Measurements from ENCODE around the gene GUCY1B1. TPM values are rescaled to one million over a fixed set of nuclear protein-coding genes. Genes with fewer than 3 reads are reported as not detected.
A peak's percentile ranks its signal among the peaks of the same experiment; 100 is the strongest.

The GUCY1B1 gene
- total RNA-seq, 2 donors from 2014 or later, result 0.11 TPM; not detected in 1

DNA sequence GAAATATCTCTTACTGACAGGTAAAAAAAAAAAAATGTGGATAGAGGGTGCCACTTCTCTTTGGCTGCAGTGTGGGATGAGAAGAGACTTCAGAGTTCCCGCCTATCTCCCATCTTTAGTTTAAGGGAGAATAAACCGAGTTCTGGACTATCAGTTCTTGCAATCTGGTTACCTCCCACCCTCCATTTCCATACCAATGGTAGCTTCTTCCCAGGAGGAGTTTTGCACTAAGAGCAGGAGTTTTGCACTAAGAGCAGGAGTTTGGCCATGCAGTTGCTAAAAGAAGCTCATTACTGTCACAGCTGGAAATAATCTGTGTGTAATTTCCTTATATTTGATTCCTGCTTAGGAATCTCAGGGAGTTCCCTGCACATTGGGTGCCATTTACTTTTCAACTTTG, 10.8 kb upstream of the GUCY1B1 start:
- no peaks in the 10 kb centered on the region for H3K36me3 Mint-ChIP-seq (ENCODE audit: low read depth)
- H3K27me3 Mint-ChIP-seq, result peaks cover 6% of the 10 kb centered on the region
- no peak for ATAC-seq (replicated peaks)
- H3K9me3 Mint-ChIP-seq, result no peaks in the 10 kb centered on the region
- H3K4me1 Mint-ChIP-seq, result no peaks in the 10 kb centered on the region
- no peak overlapping the region for H3K27ac Mint-ChIP-seq
- no peak overlapping the region for H3K4me3 Mint-ChIP-seq

DNA sequence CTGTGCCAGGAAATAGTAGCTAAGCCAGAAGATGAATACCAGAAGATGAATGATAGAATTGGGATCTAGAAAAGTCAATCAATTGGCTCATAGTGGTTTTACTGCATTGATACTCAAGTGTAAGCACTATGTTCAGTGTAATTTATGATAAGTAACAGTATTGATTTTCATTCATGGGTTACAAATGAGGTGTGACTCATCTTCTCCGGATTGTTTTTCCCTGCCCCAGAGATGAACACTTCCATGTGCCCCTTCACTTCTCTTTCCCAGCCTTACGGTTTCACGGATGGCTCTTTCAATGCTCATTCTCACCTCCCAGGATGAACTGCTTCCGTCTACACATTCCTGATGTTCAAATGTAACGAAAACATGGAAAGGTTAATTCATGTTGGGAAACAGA, 9.8 kb upstream of the GUCY1B1 start:
- Mint-ChIP-seq H3K4me3 (no peak overlapping the region), H3K27me3 (peaks cover 6% of the 10 kb centered on the region), H3K9me3 (no peaks in the 10 kb centered on the region), H3K36me3 (ENCODE audit: low read depth) (no peaks in the 10 kb centered on the region), H3K4me1 (no peaks in the 10 kb centered on the region), H3K27ac (no peak overlapping the region)
- ATAC-seq (replicated peaks), result no peak

DNA sequence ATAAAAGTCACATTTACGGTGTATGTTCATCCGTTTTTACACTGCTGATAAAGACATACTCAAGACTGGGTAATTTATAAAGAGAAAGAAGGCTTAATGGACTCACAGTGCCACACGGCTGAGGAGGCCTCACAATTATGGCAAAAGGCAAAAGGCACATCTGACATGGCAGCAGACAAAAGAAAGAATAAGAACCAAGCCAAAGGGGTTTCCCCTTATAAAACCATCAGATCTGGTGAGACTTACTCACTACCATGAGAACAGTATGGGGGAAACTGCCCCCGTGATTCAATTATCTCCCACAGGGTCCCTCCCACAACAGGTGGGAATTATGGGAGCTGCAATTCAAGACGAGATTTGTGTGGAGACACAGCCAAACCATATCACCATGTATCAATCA, 7.3 kb upstream of the GUCY1B1 start:
- H3K36me3 Mint-ChIP-seq (ENCODE audit: low read depth), result no peaks in the 10 kb centered on the region
- H3K27ac Mint-ChIP-seq, result no peak overlapping the region
- H3K9me3 Mint-ChIP-seq, result no peaks in the 10 kb centered on the region
- H3K4me3 Mint-ChIP-seq, result no peak overlapping the region
- peaks cover 6% of the 10 kb centered on the region for H3K27me3 Mint-ChIP-seq
- ATAC-seq (replicated peaks), result no peak
- no peaks in the 10 kb centered on the region for H3K4me1 Mint-ChIP-seq

DNA sequence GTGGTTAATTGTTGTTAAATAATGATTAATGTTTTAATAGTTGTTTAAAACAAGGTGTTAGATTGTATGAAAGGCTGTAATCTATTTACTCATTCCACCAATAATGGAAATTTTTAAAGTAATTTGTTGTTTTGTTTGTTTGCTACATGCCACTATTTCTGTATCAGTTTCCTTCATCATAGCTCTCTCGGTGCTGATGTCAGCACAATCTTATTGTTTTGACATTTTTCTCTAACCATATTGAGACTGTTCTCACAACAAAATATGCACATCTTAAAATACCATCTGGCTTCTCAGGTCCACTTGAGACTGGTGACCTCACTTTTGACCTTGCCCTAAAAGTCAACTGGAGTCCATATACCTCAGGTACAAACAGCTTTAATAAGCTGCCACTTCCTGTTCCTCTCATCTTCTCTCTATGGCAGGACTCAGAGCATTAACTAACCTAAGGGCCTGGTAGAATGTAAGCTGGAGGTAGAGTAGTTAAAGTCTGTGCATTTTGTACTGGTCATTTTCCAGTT, 1.0 kb upstream of the GUCY1B1 start:
- no peaks in the 10 kb centered on the region for H3K36me3 Mint-ChIP-seq (ENCODE audit: low read depth)
- no peak for ATAC-seq (replicated peaks)
- H3K4me1 Mint-ChIP-seq, result no peaks in the 10 kb centered on the region
- H3K4me3 Mint-ChIP-seq, result peak overlapping the region; percentile 53
- peaks cover 4% of the 10 kb centered on the region for H3K9me3 Mint-ChIP-seq
- peaks cover 22% of the 10 kb centered on the region for H3K27me3 Mint-ChIP-seq
- no peak overlapping the region for H3K27ac Mint-ChIP-seq

DNA sequence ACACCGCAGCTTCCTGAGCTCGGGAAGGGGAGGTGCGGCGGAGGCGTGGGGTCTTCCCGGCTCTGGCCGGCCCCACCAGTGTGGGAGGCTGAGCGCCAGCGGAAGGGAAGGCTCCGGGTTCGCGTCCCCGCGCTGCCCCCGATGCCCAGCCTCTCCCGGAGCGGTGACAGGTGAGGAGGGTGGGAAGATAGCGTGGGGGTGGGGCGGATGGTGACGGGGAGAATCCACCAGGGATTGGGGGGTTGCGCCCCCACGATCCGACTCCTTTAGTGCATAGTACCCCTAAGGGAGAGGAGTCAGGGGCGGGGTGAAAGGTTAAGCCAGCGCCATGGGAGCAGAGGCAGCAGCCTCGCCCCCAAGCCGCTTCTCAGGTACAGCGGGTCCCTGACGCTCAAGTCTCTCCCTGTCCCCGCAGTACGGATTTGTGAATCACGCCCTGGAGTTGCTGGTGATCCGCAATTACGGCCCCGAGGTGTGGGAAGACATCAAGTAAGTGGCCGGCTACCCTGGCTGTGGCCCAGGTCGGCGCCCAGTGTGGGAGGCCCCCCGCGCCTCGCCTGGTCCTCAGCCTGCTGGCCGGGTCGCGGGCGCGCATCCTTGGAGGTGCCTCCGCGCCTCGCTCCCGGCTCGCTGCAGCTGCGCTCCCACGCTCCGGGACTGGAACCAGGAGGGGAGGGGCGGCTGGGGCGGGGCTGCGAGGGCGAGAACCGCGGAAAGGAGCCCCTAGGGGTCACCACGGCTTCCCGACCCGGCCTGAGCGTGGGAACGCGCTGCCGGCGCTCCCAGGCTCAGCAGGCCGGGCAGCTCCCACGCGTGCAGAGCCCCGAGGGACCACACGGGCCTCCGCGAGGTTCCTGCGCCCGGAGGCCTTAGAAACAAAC, 791 bp downstream of the GUCY1B1 start:
- Mint-ChIP-seq H3K9me3 (peaks cover 4% of the 10 kb centered on the region), H3K36me3 (ENCODE audit: low read depth) (no peaks in the 10 kb centered on the region), H3K27me3 (peaks cover 27% of the 10 kb centered on the region), H3K4me1 (no peaks in the 10 kb centered on the region), H3K4me3 (no peak overlapping the region), H3K27ac (no peak overlapping the region)
- ATAC-seq (replicated peaks), result peak; percentile 6

DNA sequence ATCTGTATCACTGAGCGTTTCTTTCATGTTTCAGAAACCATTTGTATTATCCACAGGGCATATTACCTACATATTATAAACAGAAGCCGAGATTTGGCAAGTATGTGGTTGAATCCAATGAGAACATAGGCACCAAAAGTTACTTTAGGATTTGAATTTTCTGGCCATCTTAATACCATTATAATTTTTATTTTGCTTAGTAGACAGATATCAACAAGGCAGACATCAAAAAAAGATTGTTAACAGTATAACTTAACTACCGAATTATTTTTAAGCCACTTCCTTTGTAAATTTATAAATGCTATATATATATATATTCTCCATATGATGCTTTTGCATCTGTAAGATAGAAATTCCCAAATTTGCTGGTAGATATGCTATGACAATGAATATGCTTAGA, 2.2 kb downstream of the GUCY1B1 start:
- H3K27ac Mint-ChIP-seq, result no peak overlapping the region
- H3K9me3 Mint-ChIP-seq, result peaks cover 4% of the 10 kb centered on the region
- H3K27me3 Mint-ChIP-seq, result peaks cover 30% of the 10 kb centered on the region
- H3K4me3 Mint-ChIP-seq, result peak overlapping the region; percentile 36
- ATAC-seq (replicated peaks), result no peak
- no peaks in the 10 kb centered on the region for H3K4me1 Mint-ChIP-seq
- no peaks in the 10 kb centered on the region for H3K36me3 Mint-ChIP-seq (ENCODE audit: low read depth)

DNA sequence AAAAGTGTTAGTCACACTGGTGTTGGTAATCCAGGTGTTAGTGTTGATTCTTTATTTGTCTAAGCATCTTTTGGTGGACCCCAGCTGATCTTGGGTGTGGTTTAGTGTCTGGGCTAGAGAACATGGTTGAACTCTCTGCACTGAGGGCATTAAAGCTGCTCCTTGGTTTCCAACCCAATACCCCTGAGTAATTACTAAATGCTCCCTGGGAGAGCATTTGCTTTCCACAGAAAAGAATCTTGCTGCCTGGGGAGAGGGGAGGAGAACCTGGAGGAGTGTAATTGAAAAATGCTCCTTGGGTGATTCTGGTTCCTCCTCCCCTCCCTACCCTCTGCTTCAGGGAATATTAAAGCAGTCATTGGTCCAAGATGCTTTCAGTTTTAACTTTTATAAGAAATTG, 3.1 kb downstream of the GUCY1B1 start:
- Mint-ChIP-seq H3K9me3 (peaks cover 4% of the 10 kb centered on the region), H3K4me1 (no peaks in the 10 kb centered on the region), H3K4me3 (no peak overlapping the region), H3K27ac (no peak overlapping the region), H3K27me3 (peaks cover 32% of the 10 kb centered on the region), H3K36me3 (ENCODE audit: low read depth) (no peaks in the 10 kb centered on the region)
- no peak for ATAC-seq (replicated peaks)

DNA sequence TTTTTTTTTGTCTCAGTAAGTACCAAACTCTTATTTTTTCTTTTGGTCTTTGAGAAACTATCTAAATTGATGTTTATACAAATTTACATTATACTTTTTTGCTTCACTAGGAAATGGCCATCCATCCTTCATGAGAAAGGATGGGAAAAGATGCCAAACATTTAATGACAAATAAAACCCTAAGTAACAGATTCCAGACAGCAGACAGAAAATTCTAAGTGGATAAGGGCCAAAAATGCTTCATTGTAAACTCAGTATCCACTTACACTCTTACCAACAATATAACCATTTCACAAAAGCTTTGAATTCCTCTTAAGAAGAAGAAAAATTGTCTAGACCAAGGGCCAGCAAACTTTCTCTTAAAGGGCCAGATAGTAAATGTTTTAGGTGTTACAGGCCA, 3.5 kb downstream of the GUCY1B1 start:
- Mint-ChIP-seq H3K27me3 (peaks cover 30% of the 10 kb centered on the region), H3K36me3 (ENCODE audit: low read depth) (no peaks in the 10 kb centered on the region), H3K4me1 (no peaks in the 10 kb centered on the region), H3K27ac (no peak overlapping the region), H3K4me3 (no peak overlapping the region), H3K9me3 (peaks cover 4% of the 10 kb centered on the region)
- no peak for ATAC-seq (replicated peaks)

DNA sequence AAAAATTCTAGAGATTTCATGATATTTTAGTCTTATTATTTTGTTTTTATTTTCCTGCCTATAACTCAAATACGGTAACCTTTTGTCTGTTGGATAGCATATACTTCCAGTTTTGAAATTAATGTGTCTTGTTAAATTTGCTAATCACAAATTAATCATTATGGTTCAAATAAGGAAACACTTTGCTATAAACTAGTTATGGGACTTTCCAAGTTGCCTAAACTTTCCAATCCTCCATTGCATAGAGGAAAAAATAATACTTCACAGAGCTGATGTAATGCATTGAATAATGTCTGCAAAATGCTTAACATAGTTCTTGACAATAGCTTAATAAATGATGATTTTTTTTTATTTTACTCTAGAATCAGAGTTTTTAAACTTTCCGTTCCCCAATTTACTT, 4.7 kb downstream of the GUCY1B1 start:
- Mint-ChIP-seq H3K4me3 (no peak overlapping the region), H3K36me3 (ENCODE audit: low read depth) (no peaks in the 10 kb centered on the region), H3K27ac (no peak overlapping the region), H3K27me3 (peaks cover 21% of the 10 kb centered on the region), H3K4me1 (no peaks in the 10 kb centered on the region), H3K9me3 (no peaks in the 10 kb centered on the region)
- no peak for ATAC-seq (replicated peaks)

DNA sequence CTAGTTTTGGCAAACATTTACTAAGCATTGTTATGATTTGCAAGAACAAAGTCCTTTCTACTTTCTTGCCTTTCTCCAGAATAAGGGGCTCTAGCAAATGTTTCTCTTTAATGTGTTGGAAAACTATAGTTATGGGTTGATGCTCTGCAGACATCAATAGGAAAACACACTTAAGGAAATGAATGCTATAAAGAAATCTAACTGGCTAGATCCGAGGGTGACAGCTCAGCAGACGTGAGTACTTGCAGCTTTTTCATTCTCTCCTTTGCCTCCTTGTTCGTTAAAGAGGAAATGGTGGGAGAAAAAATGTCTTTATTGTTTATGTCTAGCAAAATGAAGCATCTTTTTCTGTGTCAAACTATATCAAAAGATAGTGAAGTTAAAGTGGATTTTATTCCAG, 6.3 kb downstream of the GUCY1B1 start:
- H3K9me3 Mint-ChIP-seq, result no peaks in the 10 kb centered on the region
- no peak overlapping the region for H3K4me3 Mint-ChIP-seq
- no peak overlapping the region for H3K27ac Mint-ChIP-seq
- no peaks in the 10 kb centered on the region for H3K4me1 Mint-ChIP-seq
- ATAC-seq (replicated peaks), result no peak
- no peaks in the 10 kb centered on the region for H3K36me3 Mint-ChIP-seq (ENCODE audit: low read depth)
- H3K27me3 Mint-ChIP-seq, result peaks cover 25% of the 10 kb centered on the region

DNA sequence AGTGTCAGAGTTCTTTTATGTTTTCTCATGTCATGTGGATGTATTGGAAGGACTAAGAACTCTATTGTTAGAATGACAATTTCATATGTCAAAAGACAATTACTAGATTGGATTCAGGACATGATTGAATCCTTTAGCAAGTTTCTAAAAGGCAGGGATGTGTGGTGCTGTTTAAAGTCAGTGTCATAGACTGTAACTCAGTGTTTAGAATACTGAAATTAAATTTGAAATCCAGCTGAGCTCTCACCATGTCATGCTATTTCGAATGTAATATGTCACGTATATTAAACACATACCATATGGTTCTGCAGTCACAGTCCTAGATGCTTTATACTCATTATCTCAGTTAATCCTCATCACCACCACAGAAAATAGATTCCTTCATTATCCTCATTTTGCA, 7.8 kb downstream of the GUCY1B1 start:
- no peak for ATAC-seq (replicated peaks)
- H3K36me3 Mint-ChIP-seq (ENCODE audit: low read depth), result no peaks in the 10 kb centered on the region
- no peaks in the 10 kb centered on the region for H3K9me3 Mint-ChIP-seq
- peaks cover 17% of the 10 kb centered on the region for H3K27me3 Mint-ChIP-seq
- H3K4me1 Mint-ChIP-seq, result no peaks in the 10 kb centered on the region
- H3K27ac Mint-ChIP-seq, result no peak overlapping the region
- no peak overlapping the region for H3K4me3 Mint-ChIP-seq

DNA sequence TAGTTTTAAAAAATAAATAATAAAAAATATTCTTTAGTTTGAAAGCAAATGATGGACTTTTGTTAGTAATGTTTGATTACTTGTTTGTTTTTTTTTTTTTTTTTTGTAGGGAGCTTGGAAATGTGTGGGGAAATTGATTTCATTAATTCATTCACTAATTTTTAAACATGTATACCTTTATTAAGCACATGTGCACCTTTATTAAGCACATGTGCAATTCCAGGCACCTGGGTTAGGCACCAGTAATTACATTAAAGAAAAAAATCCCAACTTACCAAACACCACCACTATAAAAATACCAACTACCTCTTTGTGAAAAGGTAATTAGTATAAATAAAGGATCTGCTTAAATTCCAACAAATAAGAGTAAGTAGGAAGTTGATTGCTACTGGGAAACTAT, 9.5 kb downstream of the GUCY1B1 start:
- Mint-ChIP-seq H3K36me3 (ENCODE audit: low read depth) (no peaks in the 10 kb centered on the region), H3K27ac (no peak overlapping the region), H3K4me3 (no peak overlapping the region), H3K27me3 (peaks cover 14% of the 10 kb centered on the region), H3K4me1 (no peaks in the 10 kb centered on the region), H3K9me3 (no peaks in the 10 kb centered on the region)
- ATAC-seq (replicated peaks), result no peak

DNA sequence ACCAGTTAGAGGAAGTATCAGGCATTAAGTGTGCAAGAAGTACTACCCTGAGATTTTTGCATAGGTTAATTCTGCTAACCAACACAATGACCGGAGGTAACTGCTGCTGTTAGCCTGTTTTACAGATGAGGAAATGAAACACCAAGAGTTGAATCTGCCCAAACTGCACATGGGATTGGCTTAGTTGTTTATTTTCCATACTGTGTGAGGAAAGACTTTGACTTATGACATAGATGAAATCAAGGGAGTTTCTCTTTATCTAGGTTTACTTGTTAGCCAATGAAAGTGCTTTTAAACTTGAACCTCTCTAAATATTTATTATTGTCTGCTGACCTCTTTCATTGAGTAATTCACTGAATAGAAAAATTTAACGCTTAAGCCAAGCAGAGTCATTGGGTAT, 10.3 kb downstream of the GUCY1B1 start:
- no peaks in the 10 kb centered on the region for H3K4me1 Mint-ChIP-seq
- no peak overlapping the region for H3K27ac Mint-ChIP-seq
- ATAC-seq (replicated peaks), result no peak
- no peaks in the 10 kb centered on the region for H3K9me3 Mint-ChIP-seq
- H3K27me3 Mint-ChIP-seq, result peaks cover 14% of the 10 kb centered on the region
- no peaks in the 10 kb centered on the region for H3K36me3 Mint-ChIP-seq (ENCODE audit: low read depth)
- H3K4me3 Mint-ChIP-seq, result no peak overlapping the region

DNA sequence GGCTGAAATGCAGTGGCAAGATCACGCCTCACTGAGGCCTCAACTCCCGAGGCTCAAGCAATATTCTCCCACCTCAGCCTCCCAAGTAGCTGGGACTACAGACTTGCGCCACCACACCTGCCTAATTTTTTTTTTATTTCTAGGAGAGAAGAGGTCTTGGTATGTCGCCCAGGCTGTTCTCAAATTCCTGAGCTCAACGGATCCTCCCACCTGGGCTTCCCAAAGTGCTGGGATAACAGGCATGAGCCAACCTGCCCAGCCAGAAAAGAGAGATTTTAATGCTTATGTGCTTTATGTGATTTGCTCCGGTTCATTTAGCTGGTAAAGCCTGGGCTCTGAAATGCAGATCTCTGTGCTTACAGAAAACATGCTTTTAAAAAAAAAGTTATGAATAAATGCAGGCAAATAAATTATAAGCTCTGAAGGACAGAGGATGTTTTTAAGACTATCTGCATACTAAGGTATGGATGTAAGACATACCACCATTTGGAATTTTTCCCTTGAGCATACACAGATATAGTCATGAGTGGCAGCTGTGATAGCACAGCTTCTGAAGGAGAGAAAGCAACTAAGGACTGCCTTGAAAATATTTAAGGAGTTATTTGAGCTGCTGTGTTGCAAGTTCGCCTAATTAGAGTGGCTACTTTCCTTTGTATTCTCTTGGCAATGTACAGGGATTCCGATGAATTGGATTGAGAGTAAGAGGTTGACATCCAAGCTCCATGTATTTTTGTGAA, 13.8 kb downstream of the GUCY1B1 start:
- no peak overlapping the region for H3K27ac Mint-ChIP-seq
- no peaks in the 10 kb centered on the region for H3K9me3 Mint-ChIP-seq
- H3K4me1 Mint-ChIP-seq, result no peaks in the 10 kb centered on the region
- no peaks in the 10 kb centered on the region for H3K36me3 Mint-ChIP-seq (ENCODE audit: low read depth)
- no peak overlapping the region for H3K4me3 Mint-ChIP-seq
- H3K27me3 Mint-ChIP-seq, result peaks cover 6% of the 10 kb centered on the region
- ATAC-seq (replicated peaks), result no peak

DNA sequence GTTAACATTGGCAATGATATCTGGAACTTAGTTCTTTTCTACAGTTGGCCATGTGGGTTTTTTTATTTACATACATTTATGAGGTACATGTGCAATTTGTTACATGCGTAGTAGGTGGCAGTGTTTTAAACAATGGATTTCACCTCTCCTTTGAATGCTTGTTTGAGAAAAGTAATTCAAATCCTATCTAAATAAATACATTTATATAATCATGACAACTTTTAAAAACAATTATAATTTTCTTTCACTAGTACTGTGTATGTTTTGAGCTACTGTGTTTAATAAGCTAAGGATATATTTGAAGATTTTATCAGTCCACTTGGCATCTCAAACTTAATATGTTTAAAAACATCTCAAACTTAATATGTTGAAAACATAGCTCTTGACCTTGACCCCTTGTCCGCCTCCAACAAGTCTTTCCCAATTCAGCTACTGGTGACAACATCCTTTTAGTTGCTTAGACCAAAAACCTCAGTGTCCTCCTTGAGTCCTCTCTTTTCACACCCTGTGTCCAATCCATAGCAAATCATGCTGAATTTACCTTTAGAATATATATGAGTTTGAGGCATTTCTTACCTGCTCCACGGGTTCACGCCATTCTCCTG, 14.5 kb downstream of the GUCY1B1 start:
- no peaks in the 10 kb centered on the region for H3K4me1 Mint-ChIP-seq
- peaks cover 6% of the 10 kb centered on the region for H3K27me3 Mint-ChIP-seq
- no peaks in the 10 kb centered on the region for H3K9me3 Mint-ChIP-seq
- no peak overlapping the region for H3K27ac Mint-ChIP-seq
- H3K4me3 Mint-ChIP-seq, result no peak overlapping the region
- H3K36me3 Mint-ChIP-seq (ENCODE audit: low read depth), result no peaks in the 10 kb centered on the region
- ATAC-seq (replicated peaks), result no peak
